Prostate gland (tissue), 2 donors: ENCODE measurements around the gene MYOC. TPM values are rescaled to one million over a fixed set of nuclear protein-coding genes. Genes with fewer than 3 reads are reported as not detected.
"Not testable (repeated sequence)": the region's sequence is repeated elsewhere in the genome, so short reads cannot be mapped to it uniquely, and the experiment has no call there.

ENCODE experiments used
- DNase-seq: peaks from one replicate; pipeline ENCODE4 v3.0.0-alpha.2; 2019; ENCODE audit warnings: low spot score
- H3K27ac ChIP-seq, 2 donors: fragments of 200-600 bp; sonication (generic); 2 replicates each; pipeline ENCODE4 v1.5.1; 2017 to 2019
- H3K27me3 ChIP-seq: fragments of 200-600 bp; sonication (generic); replicated peaks from 2 replicates; pipeline ENCODE4 v1.5.1; 2019; ENCODE audit not compliant: insufficient read depth
- H3K36me3 ChIP-seq, 2 donors: fragments of 200-600 bp; sonication (generic); 1 replicate in 1 of 2; 2 replicates in 1 of 2; pipeline versions ENCODE4 v1.5.1 to v1.8.1; 2017 to 2019
- H3K4me1 ChIP-seq: fragments of 200-600 bp; sonication (generic); replicated peaks from 2 replicates; pipeline ENCODE4 v1.5.1; 2019
- H3K4me3 ChIP-seq, 2 donors: fragments of 200-600 bp; sonication (generic); 2 replicates each; pipeline ENCODE4 v1.5.1; 2017 to 2019
- H3K9me3 ChIP-seq: fragments of 200-600 bp; sonication (generic); 2 replicates; pipeline ENCODE4 v1.5.1; 2017
- POLR2A ChIP-seq: fragments of 450-650 bp; IDR thresholded peaks from one replicate; pipeline ENCODE4 v1.6.1; 2016; ENCODE audit warnings: antibody characterized with exemption, mild to moderate bottlenecking
- POLR2AphosphoS5 ChIP-seq: sonication (generic); formaldehyde crosslinking; IDR thresholded peaks from one replicate; pipeline ENCODE4 v1.6.1; 2017; ENCODE audit warnings: antibody characterized with exemption
- WGBS: methylation state at CpG from one replicate; pipeline ENCODE4 v1.1.5; 2018; 5-methylcytosine and 5-hydroxymethylcytosine counted together
- intact Hi-C: fragments of 100-400 bp; cut with DNase I; formaldehyde crosslinking; loops from one replicate; pipeline ENCODE4 v1.14.2; 2022
- total RNA-seq, 2 donors: library from RNA; depleted of rRNA; stranded (reverse); fragments of >200 nt; gene quantifications; one replicate each; pipeline ENCODE4 v1.1.0, GENCODE V29; 2016
- TF ChIP-seq, protein P1 (sequence below), 4 experiments: fragments of 200-600 bp in 2 of 4; fragments of 450-650 bp in 2 of 4; sonication (generic) in 2 of 4; IDR thresholded peaks; 1 replicate in 3 of 4; 2 replicates in 1 of 4; pipeline ENCODE4 v1.5.1; 2016 to 2019; ENCODE audit warnings: antibody characterized with exemption in 4 of 4, mild to moderate bottlenecking in 2 of 4, moderate library complexity in 2 of 4

MYOC gene
- total RNA-seq, 2 donors from 2014 or later: 3.7 to 5.7 TPM

DNA sequence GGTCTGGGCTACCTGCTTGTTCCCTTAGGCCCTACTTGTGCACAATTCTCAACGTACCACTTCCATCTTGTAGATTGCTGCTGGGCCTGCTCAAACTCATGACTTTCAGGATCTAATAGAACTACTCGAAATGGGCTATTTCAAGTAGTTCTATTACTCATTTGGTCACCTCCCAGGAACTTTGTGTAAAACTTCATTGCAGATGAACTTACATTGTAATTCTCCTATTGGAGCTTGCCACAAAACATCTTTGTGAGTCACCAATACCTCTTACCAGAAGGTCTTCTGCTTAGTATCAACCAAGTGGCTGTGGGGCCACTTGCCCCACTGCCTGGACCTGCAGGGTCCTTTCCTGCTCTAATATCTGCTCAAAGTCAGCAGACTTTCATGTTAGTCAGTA is 41.2 kb downstream of the MYOC start:
- WGBS: 87% methylated on average over 2 of the region's 2 CpGs
- H3K4me1 ChIP-seq: no peaks in the 10 kb centered on the region
- no peak for DNase-seq
- no peak overlapping the region for H3K27ac ChIP-seq
- TF ChIP-seq, protein P1, sequence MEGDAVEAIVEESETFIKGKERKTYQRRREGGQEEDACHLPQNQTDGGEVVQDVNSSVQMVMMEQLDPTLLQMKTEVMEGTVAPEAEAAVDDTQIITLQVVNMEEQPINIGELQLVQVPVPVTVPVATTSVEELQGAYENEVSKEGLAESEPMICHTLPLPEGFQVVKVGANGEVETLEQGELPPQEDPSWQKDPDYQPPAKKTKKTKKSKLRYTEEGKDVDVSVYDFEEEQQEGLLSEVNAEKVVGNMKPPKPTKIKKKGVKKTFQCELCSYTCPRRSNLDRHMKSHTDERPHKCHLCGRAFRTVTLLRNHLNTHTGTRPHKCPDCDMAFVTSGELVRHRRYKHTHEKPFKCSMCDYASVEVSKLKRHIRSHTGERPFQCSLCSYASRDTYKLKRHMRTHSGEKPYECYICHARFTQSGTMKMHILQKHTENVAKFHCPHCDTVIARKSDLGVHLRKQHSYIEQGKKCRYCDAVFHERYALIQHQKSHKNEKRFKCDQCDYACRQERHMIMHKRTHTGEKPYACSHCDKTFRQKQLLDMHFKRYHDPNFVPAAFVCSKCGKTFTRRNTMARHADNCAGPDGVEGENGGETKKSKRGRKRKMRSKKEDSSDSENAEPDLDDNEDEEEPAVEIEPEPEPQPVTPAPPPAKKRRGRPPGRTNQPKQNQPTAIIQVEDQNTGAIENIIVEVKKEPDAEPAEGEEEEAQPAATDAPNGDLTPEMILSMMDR (IDR thresholded peaks at IDR 0.05): no peak
- TF ChIP-seq POLR2AphosphoS5 (no peak), POLR2A (no peak)
- no peak overlapping the region for H3K4me3 ChIP-seq
- H3K27me3 ChIP-seq: no peaks in the 10 kb centered on the region
- no peaks in the 10 kb centered on the region for H3K9me3 ChIP-seq
- H3K36me3 ChIP-seq: no peaks in the 10 kb centered on the region
- intact Hi-C loops: no loop called here

DNA sequence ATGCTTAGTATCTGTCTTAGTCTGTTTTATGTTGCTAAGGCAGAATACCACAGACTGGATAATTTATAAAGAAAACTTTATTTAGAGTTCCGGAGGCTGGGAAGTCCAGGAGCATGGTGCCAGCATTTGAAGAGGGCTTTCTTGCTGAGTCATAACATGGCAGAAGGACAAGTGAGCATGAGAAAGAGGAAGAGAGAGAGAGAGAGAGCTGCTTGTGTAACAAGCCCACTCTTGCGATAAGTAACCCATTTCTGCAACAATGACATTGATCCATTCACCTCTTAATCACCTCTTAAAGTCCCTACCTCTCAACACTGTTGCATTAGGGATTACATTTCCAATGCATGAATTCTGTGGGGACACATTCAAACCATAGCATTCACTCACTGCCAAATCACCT is 42.1 kb downstream of the MYOC start:
- Histone ChIP-seq H3K27me3 (no peaks in the 10 kb centered on the region), H3K4me3 (no peak overlapping the region), H3K36me3 (no peaks in the 10 kb centered on the region), H3K4me1 (no peaks in the 10 kb centered on the region), H3K9me3 (no peaks in the 10 kb centered on the region), H3K27ac (no peak overlapping the region)
- TF ChIP-seq POLR2AphosphoS5 (no peak), POLR2A (no peak)
- TF ChIP-seq, protein P1 (IDR thresholded peaks at IDR 0.05): no peak
- DNase-seq: no peak
- 89% methylated on average over 2 of the region's 2 CpGs for WGBS
- intact Hi-C loops: no loop called here

- no peak overlapping the region for H3K4me3 ChIP-seq
- no peaks in the 10 kb centered on the region for H3K27me3 ChIP-seq
- H3K9me3 ChIP-seq: no peaks in the 10 kb centered on the region
- 54% methylated on average over 10 of the region's 10 CpGs for WGBS
- TF ChIP-seq POLR2A (no peak), POLR2AphosphoS5 (no peak)
- TF ChIP-seq, protein P1 (IDR thresholded peaks at IDR 0.05): no peak
- DNase-seq: no peak
- no peaks in the 10 kb centered on the region for H3K36me3 ChIP-seq
- H3K4me1 ChIP-seq: no peaks in the 10 kb centered on the region
- peak overlapping the region in 1 of 2 donors; percentile 22 for H3K27ac ChIP-seq
- intact Hi-C loops: no loop called here
These were observed 46.0 kb downstream of the MYOC start for GRCh38 chr1:171606402-171606941.

DNA sequence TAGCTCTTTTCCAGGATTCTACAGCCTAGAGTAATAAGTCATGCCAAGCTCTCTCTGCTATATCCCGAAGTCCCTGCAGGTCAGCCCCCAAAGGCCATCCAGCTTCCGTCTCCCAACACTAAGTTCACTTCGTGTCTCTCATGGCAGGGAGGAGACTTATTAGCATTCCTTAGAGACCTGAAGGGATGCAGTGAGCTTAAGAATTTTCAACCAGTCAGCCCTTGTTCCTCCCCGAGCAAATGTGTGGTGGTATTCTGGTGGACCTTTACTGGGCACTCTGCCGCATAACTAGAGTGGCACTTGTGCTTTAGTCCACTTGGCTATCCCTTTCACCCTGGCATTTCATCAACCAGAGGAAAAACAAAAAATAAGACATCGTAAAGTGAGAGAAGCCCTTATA is 49.4 kb downstream of the MYOC start:
- intact Hi-C loops: not testable (repeated sequence)

GRCh38 chr1:171600862-171601261 is 51.6 kb downstream of the MYOC start:
- H3K36me3 ChIP-seq: no peaks in the 10 kb centered on the region
- H3K4me3 ChIP-seq: no peak overlapping the region
- intact Hi-C loops: no loop called here
- H3K9me3 ChIP-seq: no peaks in the 10 kb centered on the region
- TF ChIP-seq POLR2A (no peak), POLR2AphosphoS5 (no peak)
- TF ChIP-seq, protein P1 (IDR thresholded peaks at IDR 0.05): no peak
- H3K27ac ChIP-seq: no peak overlapping the region
- no peak for DNase-seq
- H3K4me1 ChIP-seq: no peaks in the 10 kb centered on the region
- 92% methylated on average over 13 of the region's 13 CpGs for WGBS
- H3K27me3 ChIP-seq: no peaks in the 10 kb centered on the region

More for the DNA sequence above, 49.4 kb downstream of the MYOC start:
- H3K9me3 ChIP-seq, DNase-seq, H3K27ac ChIP-seq, H3K4me1 ChIP-seq, H3K4me3 ChIP-seq, H3K27me3 ChIP-seq, H3K36me3 ChIP-seq: not testable (repeated sequence)
- WGBS: 91% methylated on average over 6 of the region's 6 CpGs

DNA sequence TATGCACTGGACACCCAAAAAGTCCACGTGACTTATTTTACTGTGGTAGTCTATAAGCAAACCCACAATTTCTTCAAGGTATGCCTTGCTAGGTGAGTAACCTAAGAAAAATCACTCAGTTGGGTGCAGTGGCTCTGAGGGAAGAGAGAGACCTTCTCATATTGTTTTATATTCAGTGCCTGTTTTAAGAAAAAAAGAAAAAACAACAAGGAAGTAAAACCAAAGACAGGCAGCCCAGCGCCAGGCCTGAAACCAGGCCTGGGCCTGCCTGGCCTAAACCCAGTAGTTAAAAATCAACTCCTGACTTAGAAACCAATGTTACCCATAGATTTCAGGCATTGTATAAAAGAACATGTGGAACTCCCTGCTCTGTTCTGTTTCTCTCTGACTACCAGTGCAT is 52.2 kb downstream of the MYOC start:
- H3K27ac ChIP-seq, H3K9me3 ChIP-seq, H3K4me1 ChIP-seq, H3K27me3 ChIP-seq, H3K36me3 ChIP-seq, intact Hi-C loops, DNase-seq, H3K4me3 ChIP-seq: not testable (repeated sequence)
- WGBS: 65% methylated on average over 2 of the region's 2 CpGs
